GM23248 (cell line): Measurements from ENCODE around the gene TRIP10. TPM values are rescaled to one million over a fixed set of nuclear protein-coding genes. Genes with fewer than 3 reads are reported as not detected.

Experiments
- DNase-seq: peaks from one replicate; pipeline ENCODE4 v3.0.0-alpha.2; 2015
- H2AFZ ChIP-seq: fragments of 200-600 bp; sonication (generic); 2 replicates; pipeline ENCODE4 v1.6.1; 2016; ENCODE audit warnings: antibody characterized with exemption
- H3F3A ChIP-seq: fragments of 200-600 bp; sonication (generic); 2 replicates; pipeline ENCODE4 v1.6.1; 2016; ENCODE audit warnings: mild to moderate bottlenecking, antibody characterized with exemption, mixed run types; ENCODE audit not compliant: insufficient read depth
- H3K27ac ChIP-seq: fragments of 200-600 bp; sonication (generic); 2 replicates; pipeline ENCODE4 v1.5.1; 2016; ENCODE audit warnings: mild to moderate bottlenecking
- H3K27me3 ChIP-seq: fragments of 200-600 bp; sonication (generic); replicated peaks from 2 replicates; pipeline ENCODE4 v1.6.1; 2016; ENCODE audit warnings: mild to moderate bottlenecking; ENCODE audit not compliant: insufficient read depth
- H3K36me3 ChIP-seq: fragments of 200-600 bp; sonication (generic); 2 replicates; pipeline ENCODE4 v1.6.1; 2016; ENCODE audit warnings: low read depth, mild to moderate bottlenecking
- H3K4me1 ChIP-seq: fragments of 200-600 bp; sonication (generic); 2 replicates; pipeline ENCODE4 v1.6.1; 2016; ENCODE audit warnings: mild to moderate bottlenecking; ENCODE audit not compliant: insufficient read depth
- H3K4me2 ChIP-seq: fragments of 200-600 bp; sonication (generic); one replicate; pipeline ENCODE4 v1.6.1; 2016; ENCODE audit warnings: mild to moderate bottlenecking; ENCODE audit not compliant: unreplicated experiment
- H3K4me3 ChIP-seq: fragments of 200-600 bp; sonication (generic); 2 replicates; pipeline ENCODE4 v1.5.1; 2016; ENCODE audit warnings: mild to moderate bottlenecking
- H3K79me2 ChIP-seq: fragments of 200-600 bp; sonication (generic); 2 replicates; pipeline ENCODE4 v1.6.1; 2016; ENCODE audit warnings: mild to moderate bottlenecking; ENCODE audit not compliant: insufficient read depth
- H3K9ac ChIP-seq: fragments of 200-600 bp; sonication (generic); 2 replicates; pipeline ENCODE4 v1.6.1; 2016; ENCODE audit warnings: mild to moderate bottlenecking
- H3K9me2 ChIP-seq: fragments of 200-600 bp; sonication (generic); 2 replicates; pipeline ENCODE4 v1.6.1; 2016; ENCODE audit warnings: mixed run types, mild to moderate bottlenecking, moderate library complexity; ENCODE audit not compliant: insufficient read depth
- H3K9me3 ChIP-seq: fragments of 200-600 bp; sonication (generic); one replicate; pipeline ENCODE4 v1.6.1; 2017; ENCODE audit warnings: low read depth
- H4K20me1 ChIP-seq: fragments of 200-600 bp; sonication (generic); 2 replicates; pipeline ENCODE4 v1.6.0; 2016; ENCODE audit not compliant: insufficient read depth
- EZH2 ChIP-seq: fragments of 200-600 bp; sonication (generic); IDR thresholded peaks from 2 replicates; pipeline ENCODE4 v1.6.1; 2018; ENCODE audit warnings: antibody characterized with exemption, mild to moderate bottlenecking; ENCODE audit not compliant: insufficient read depth, poor library complexity, severe bottlenecking
- EZH2phosphoT487 ChIP-seq: fragments of 200-600 bp; sonication (generic); IDR thresholded peaks from 2 replicates; pipeline ENCODE4 v1.6.1; 2018; ENCODE audit warnings: antibody characterized with exemption, moderate library complexity, mild to moderate bottlenecking, low read depth; ENCODE audit not compliant: insufficient read depth
- WGBS, 2 experiments: methylation state at CpG; one replicate each; pipeline ENCODE4 v1.1.6; 2015 to 2017; ENCODE audit warnings: low lambda C conversion rate in 2 of 2, low coverage in 1 of 2; ENCODE audit errors: missing lambda C conversion rate in 2 of 2; 5-methylcytosine and 5-hydroxymethylcytosine counted together
- in situ Hi-C: fragments of 300-500 bp; cut with MboI; formaldehyde crosslinking; loops from 2 replicates; pipeline ENCODE4 v1.15.0; 2020
- polyA plus RNA-seq: library from polyadenylated mRNA; unstranded; fragments of >200 nt; fragmentation: Nextera tagmentation; extraction: Ambion mirVana; gene quantifications from 2 replicates; pipeline ENCODE4 v1.2.1, GENCODE V29; 2016
- total RNA-seq: library from RNA; depleted of rRNA; stranded (reverse); fragments of >200 nt; shearing (Covaris generic); gene quantifications from 2 replicates; pipeline ENCODE4 v1.2.3, GENCODE V29; 2014

The TRIP10 gene
- total and polyA plus RNA-seq, 2 experiments from 2014 or later = 48.0 to 48.9 TPM

DNA sequence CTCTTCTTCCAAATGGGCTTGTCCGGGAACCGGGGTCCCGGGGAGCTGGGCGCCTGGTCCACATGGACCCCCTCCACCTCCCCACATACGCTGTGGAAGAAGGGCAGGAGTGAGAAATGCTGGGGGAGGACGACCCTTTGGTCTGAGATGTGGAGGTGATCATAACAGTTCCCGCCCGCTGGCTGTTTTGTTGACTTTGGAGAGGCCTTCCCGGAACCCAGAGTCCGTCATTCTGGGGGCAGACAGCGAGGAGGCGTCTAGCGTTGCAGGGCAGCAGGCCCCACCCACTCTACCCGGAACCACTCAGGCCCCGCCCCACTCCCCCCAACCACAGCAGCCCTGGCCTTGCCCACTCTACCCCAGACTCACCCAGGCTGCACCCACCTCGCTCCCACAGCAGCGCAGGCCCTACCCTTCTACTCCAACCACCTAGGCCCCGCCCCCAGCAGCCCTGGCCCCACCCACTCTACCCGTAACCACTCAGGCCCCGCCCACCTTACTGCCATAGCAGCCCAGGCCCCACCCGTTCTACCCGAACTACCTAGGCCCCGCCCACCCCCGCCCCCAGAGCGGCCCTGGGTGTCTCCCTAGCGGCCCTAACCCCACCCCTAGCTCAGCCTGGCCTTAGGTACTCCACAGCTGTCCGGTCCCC lies 9.2 kb upstream of the TRIP10 start:
- 79 to 99% methylated on average over 7 to 27 of the region's 27 CpGs for WGBS, 2 experiments
- peak; percentile 46 for DNase-seq
- in situ Hi-C loops = no loop called here

DNA sequence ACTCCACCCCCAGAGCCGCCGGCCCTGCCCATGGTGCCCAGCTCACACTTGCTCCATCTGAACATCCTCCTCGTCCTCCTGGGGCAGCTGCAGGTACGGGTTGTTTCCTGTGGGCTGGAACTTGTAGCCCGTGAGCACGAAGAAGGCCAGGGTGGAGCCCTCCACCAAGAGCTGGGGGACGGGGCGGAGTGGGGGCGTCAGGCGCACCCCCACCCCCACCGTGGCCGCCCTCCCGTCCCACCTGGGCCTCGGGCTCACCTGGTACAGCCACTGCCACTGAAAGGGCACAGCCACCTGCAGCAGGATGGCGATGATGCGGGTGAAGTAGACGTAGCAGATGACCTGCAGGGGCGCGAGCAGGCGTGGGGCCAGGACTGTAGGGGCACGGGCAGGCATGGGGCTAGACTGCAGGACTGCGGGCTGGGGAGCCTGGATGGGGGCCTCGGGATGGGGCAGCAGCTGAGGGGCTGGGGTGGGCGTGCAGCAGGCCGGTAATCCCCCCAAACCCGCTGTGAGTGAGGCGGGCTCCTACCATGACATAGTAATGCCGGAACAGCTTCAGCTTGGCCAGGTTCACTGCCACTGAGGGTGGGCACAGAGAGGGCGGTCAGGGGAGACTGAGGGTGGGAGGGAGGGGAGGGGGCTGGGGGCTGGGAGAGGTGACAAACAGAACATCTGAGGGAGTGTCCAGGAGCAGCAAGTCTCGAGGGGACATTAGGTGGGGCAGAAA lies 8.4 kb upstream of the TRIP10 start:
- Histone ChIP-seq H3K4me2 (no peak overlapping the region), H3K27me3 (no peaks in the 10 kb centered on the region), H3K9me3 (no peaks in the 10 kb centered on the region), H3K36me3 (no peaks in the 10 kb centered on the region), H3K79me2 (peaks cover 11% of the 10 kb centered on the region), H3K4me1 (0 out of 2 replicates have a peak, but pooled peaks cover 9% of the 10 kb centered on the region), H4K20me1 (no peaks in the 10 kb centered on the region), H3K9ac (no peak overlapping the region), H3K27ac (no peak overlapping the region), H3K4me3 (no peak overlapping the region), H3K9me2 (no peaks in the 10 kb centered on the region), H2AFZ (no peak overlapping the region), H3F3A (peaks cover 4% of the 10 kb centered on the region; the same call in 1 of the 2 replicates)
- in situ Hi-C loops = no loop called here
- TF ChIP-seq EZH2phosphoT487 (no peak), EZH2 (no peak)
- DNase-seq = no peak
- WGBS, 2 experiments = 89 to 93% methylated on average over 18 to 30 of the region's 30 CpGs

More for the DNA sequence above, 9.2 kb upstream of the TRIP10 start:
- no peak overlapping the region for H2AFZ ChIP-seq
- TF ChIP-seq EZH2phosphoT487 (no peak), EZH2 (no peak)
- H3K27ac ChIP-seq = no peak overlapping the region
- H3K9me3 ChIP-seq = no peaks in the 10 kb centered on the region
- H3K4me2 ChIP-seq = no peak overlapping the region
- no peaks in the 10 kb centered on the region for H3F3A ChIP-seq
- no peaks in the 10 kb centered on the region for H3K9me2 ChIP-seq
- no peaks in the 10 kb centered on the region for H3K27me3 ChIP-seq
- no peak overlapping the region for H3K9ac ChIP-seq
- H3K4me1 ChIP-seq = 0 out of 2 replicates have a peak, but pooled peaks cover under 1% of the 10 kb centered on the region
- H3K4me3 ChIP-seq = no peak overlapping the region
- peaks cover 4% of the 10 kb centered on the region for H3K79me2 ChIP-seq
- no peaks in the 10 kb centered on the region for H4K20me1 ChIP-seq
- no peaks in the 10 kb centered on the region for H3K36me3 ChIP-seq

GRCh38 chr19:6731822-6732221 lies 7.7 kb upstream of the TRIP10 start:
- no peaks in the 10 kb centered on the region for H3K36me3 ChIP-seq
- 0 out of 2 replicates have a peak, but pooled peaks cover 10% of the 10 kb centered on the region for H3K4me1 ChIP-seq
- H3K27ac ChIP-seq = no peak overlapping the region
- peaks cover 11% of the 10 kb centered on the region for H3K79me2 ChIP-seq
- H3K9ac ChIP-seq = no peak overlapping the region
- DNase-seq = no peak
- no peak overlapping the region for H3K4me2 ChIP-seq
- no peaks in the 10 kb centered on the region for H3K9me2 ChIP-seq
- no peaks in the 10 kb centered on the region for H3K27me3 ChIP-seq
- H3K4me3 ChIP-seq = no peak overlapping the region
- in situ Hi-C loops = no loop called here
- no peaks in the 10 kb centered on the region for H4K20me1 ChIP-seq
- TF ChIP-seq EZH2 (no peak), EZH2phosphoT487 (no peak)
- no peak overlapping the region for H2AFZ ChIP-seq
- no peaks in the 10 kb centered on the region for H3K9me3 ChIP-seq
- 82 to 86% methylated on average over 12 to 18 of the region's 22 CpGs for WGBS, 2 experiments
- peaks cover 6% of the 10 kb centered on the region; the same call in 1 of the 2 replicates for H3F3A ChIP-seq

DNA sequence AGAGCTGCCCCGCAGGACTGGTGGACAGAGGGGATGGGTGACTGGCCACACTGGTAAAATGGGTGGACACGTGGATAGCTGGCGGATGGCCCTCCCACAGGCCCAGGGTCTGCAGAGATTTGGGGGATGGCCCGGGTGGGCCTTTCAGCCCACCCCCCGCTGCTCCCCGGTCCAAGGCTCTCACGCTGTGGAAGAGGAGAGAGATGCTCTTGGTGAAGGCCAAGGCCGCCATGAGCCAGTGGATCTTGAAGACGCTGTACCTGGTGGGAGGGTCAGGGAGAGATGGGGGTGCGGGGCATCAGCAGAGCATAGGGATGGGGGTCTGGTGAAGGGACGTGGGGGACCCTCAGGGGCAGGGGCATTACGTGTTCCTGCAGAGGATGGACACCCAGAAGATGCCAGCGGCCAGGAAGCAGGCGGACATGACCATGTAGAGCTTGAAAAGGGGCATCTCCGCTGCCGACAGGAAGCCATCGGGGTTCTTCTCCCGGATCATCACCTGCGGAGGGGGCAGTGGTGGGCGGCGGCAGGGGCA lies 6.6 kb upstream of the TRIP10 start:
- no peak for DNase-seq

More for the DNA sequence above, 6.6 kb upstream of the TRIP10 start:
- H3K27ac ChIP-seq = no peak overlapping the region
- no peak overlapping the region for H3K4me2 ChIP-seq
- H3K79me2 ChIP-seq = peaks cover 11% of the 10 kb centered on the region
- H3K27me3 ChIP-seq = no peaks in the 10 kb centered on the region
- no peaks in the 10 kb centered on the region for H3K9me3 ChIP-seq
- H3K9me2 ChIP-seq = no peaks in the 10 kb centered on the region
- peaks cover 11% of the 10 kb centered on the region; the same call in 1 of the 2 replicates for H3K4me1 ChIP-seq
- in situ Hi-C loops = no loop called here
- H3K36me3 ChIP-seq = no peaks in the 10 kb centered on the region
- no peaks in the 10 kb centered on the region for H4K20me1 ChIP-seq
- TF ChIP-seq EZH2 = no peak
- no peak for TF ChIP-seq EZH2phosphoT487
- H2AFZ ChIP-seq = no peak overlapping the region
- peaks cover 6% of the 10 kb centered on the region for H3F3A ChIP-seq
- H3K4me3 ChIP-seq = no peak overlapping the region
- H3K9ac ChIP-seq = no peak overlapping the region
- WGBS, 2 experiments = 83 to 90% methylated on average over 13 to 21 of the region's 21 CpGs
